ELF-1 (cell line): Measurements from ENCODE around the gene SEZ6L2.

Experiments used
- DNase-seq: peaks from one replicate; pipeline ENCODE4 v3.0.0-alpha.2; 2016; ENCODE audit warnings: low read depth, low spot score

SEZ6L2 gene

DNA sequence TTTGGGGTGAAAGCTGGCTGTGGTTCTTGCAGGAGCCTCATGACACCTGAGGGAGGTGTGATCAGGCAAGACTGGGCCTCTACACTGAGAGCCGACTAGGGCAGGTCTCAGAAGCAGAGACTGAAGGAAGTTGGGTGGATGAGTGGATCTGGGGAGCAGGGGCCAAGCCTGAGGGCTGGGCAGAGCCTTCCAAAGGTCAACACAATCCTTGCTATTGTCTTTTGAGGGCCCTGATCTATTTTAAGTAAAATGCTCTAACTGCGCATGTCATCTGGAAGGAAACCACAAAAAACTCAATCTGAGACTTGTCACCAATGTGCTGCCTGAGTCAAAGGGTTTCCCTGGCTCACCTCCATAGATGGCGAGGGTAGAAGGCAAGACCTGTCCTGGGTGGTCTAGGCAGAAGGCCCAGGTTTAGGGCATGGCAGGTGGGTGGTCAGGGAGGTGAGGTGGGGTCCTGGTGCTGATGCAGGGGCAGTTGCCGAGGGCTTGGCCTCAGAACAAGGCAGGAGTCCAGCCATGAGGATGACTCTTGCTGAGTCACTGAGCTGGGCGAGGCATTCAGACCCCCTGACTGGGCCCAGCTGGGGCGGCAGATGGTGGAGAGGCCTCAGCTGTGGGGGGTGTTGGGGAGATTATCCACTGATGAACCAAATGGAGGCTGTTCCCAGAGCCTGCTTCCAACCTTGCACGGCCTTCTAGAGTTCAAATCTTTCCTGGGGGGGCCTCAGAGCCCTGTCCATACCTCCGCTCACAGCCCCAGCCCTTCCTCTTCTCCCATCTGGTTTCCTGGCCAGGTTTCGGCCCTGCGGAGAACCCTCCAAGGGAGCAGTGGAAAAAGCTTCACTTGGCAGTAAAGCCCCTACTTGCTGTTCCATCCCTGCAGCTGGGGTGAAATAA is 74.0 kb downstream of the SEZ6L2 start:
- no peak for DNase-seq

DNA sequence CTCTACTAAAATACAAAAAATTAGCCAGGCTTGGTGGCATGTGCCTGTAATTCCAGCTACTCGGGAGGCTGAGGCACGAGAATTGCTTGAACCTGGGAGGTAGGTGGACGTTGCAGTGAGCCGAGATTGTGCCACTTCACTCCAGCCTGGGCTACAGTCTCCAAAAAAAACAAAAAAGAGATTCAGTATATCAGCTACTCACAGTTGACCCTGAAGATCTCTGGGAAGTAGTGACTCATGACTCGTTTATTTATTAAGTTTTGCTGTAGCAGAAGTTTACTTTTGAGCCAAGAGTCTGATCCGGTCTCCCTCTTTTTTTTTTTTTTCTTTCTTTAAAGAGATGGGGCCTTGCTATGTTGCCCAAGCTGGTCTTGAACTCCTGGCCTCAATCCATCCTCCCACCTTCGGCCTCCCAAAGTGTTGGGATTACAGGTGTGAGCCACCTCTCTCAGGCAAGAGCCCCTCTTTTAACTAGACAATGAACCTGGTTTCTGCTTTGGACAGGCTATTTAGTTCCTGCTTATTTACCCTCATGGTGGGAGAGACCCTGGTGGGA is 74.7 kb downstream of the SEZ6L2 start:
- no peak for DNase-seq

DNA sequence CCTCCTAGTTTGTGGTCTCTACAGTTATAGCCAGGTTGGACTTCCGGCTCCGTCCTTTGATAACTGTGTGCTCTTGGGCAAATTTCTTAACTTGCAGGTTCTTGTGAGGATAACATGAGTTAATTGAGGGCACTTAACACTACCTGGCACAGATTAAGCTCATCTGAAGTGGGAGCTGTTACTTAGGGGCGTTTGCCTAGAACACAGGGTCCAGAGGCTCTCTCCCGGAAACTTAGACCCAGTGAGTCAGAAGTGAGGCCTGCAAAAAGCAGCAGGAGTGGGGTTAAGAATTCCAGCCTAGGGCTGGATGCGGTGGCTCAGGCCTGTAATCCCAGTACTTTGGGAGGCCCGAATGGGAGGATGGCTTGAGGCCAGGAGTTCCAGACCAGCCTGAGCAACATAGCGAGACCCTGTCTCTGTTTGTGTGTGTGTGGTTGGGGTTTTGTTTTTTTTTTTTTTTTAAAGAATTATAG is 77.7 kb downstream of the SEZ6L2 start:
- DNase-seq: peak; percentile 79
